Tibial nerve (tissue), 4 donors: ENCODE measurements around the gene STX8. TPM values are rescaled to one million over a fixed set of nuclear protein-coding genes. Genes with fewer than 3 reads are reported as not detected.

Experiments used
- DNase-seq, 2 donors: peaks; one replicate each; pipeline ENCODE4 v3.0.0-alpha.2; 2019; ENCODE audit warnings: low spot score in 2 of 2
- H3K27ac ChIP-seq, 4 donors: fragments of 200-600 bp; sonication (generic) in 3 of 4; one replicate each; pipeline ENCODE4 v1.5.1; 2017 to 2019; ENCODE audit warnings: mild to moderate bottlenecking in 1 of 4
- H3K27me3 ChIP-seq, 2 donors: fragments of 200-600 bp; sonication (generic) in 1 of 2; one replicate each; pipeline versions ENCODE4 v1.5.1 to v1.6.0; 2017 to 2019
- H3K36me3 ChIP-seq, 3 donors: fragments of 200-600 bp; sonication (generic); one replicate each; pipeline ENCODE4 v1.5.1; 2018 to 2019
- H3K4me1 ChIP-seq, 4 donors: fragments of 200-600 bp; sonication (generic) in 3 of 4; one replicate each; pipeline ENCODE4 v1.5.1; 2017 to 2019
- H3K4me3 ChIP-seq, 4 donors: fragments of 200-600 bp; sonication (generic) in 3 of 4; one replicate each; pipeline ENCODE4 v1.5.1; 2017 to 2019; ENCODE audit warnings: mild to moderate bottlenecking in 1 of 4, moderate library complexity in 1 of 4
- H3K9me3 ChIP-seq, 4 donors: fragments of 200-600 bp; sonication (generic) in 3 of 4; one replicate each; pipeline ENCODE4 v1.5.1; 2017 to 2019
- EP300 ChIP-seq, 2 donors: sonication (generic); formaldehyde crosslinking; IDR thresholded peaks; one replicate each; pipeline ENCODE4 v1.6.1; 2017; ENCODE audit warnings: antibody characterized with exemption in 2 of 2, mild to moderate bottlenecking in 1 of 2
- POLR2A ChIP-seq, 2 donors: fragments of 450-650 bp; IDR thresholded peaks; one replicate each; pipeline ENCODE4 v1.6.1; 2017; ENCODE audit warnings: antibody characterized with exemption in 2 of 2, mild to moderate bottlenecking in 2 of 2, moderate library complexity in 2 of 2
- WGBS, 2 donors: methylation state at CpG; one replicate each; pipeline ENCODE4 v1.1.5; 2018; 5-methylcytosine and 5-hydroxymethylcytosine counted together
- total RNA-seq, 4 donors: library from RNA; depleted of rRNA; stranded (reverse); fragments of >200 nt; gene quantifications; one replicate each; pipeline ENCODE4 v1.1.0, GENCODE V29; 2016
- TF ChIP-seq, protein P1 (sequence below), 5 experiments: fragments of 200-600 bp in 3 of 5; fragments of 450-650 bp in 2 of 5; sonication (generic) in 3 of 5; IDR thresholded peaks; one replicate each; pipeline ENCODE4 v1.5.1; 2016 to 2019; ENCODE audit warnings: antibody characterized with exemption in 5 of 5, mild to moderate bottlenecking in 3 of 5, moderate library complexity in 2 of 5

Gene STX8
- total RNA-seq, 4 donors from 2014 or later = 57.7 to 97.2 (median 69.1) TPM

DNA sequence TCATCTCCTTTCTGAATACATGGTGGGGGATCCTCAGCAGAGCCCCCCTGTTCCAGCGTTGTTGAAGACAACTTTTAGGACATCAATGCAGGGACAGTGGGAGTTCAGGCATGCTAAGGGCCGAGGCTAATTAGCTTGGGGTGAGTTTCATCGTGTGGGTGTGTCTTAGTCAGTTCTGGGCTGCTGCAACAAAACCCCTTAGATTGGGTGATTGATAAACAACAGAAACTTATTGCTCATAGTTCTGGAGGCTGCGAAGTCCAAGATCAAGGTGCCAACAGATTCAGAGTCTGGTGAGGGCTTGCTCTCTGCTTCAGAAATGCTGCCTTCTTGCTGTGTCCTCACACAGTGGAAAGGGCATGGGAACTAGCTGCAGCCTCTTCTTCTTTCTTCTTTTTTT lies 340.3 kb downstream of the STX8 start:
- no peaks in the 10 kb centered on the region for H3K27me3 ChIP-seq
- H3K27ac ChIP-seq = no peak overlapping the region
- H3K9me3 ChIP-seq = peaks cover 0 to 10% (median 0%) of the 10 kb centered on the region in 4 donors
- DNase-seq = no peak
- H3K4me3 ChIP-seq = no peak overlapping the region
- H3K4me1 ChIP-seq = peaks cover 0 to 12% (median 11%) of the 10 kb centered on the region in 4 donors
- 75 to 79% methylated on average over 4 of the region's 4 CpGs for WGBS, 2 donors
- TF ChIP-seq, protein P1, sequence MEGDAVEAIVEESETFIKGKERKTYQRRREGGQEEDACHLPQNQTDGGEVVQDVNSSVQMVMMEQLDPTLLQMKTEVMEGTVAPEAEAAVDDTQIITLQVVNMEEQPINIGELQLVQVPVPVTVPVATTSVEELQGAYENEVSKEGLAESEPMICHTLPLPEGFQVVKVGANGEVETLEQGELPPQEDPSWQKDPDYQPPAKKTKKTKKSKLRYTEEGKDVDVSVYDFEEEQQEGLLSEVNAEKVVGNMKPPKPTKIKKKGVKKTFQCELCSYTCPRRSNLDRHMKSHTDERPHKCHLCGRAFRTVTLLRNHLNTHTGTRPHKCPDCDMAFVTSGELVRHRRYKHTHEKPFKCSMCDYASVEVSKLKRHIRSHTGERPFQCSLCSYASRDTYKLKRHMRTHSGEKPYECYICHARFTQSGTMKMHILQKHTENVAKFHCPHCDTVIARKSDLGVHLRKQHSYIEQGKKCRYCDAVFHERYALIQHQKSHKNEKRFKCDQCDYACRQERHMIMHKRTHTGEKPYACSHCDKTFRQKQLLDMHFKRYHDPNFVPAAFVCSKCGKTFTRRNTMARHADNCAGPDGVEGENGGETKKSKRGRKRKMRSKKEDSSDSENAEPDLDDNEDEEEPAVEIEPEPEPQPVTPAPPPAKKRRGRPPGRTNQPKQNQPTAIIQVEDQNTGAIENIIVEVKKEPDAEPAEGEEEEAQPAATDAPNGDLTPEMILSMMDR (IDR thresholded peaks at IDR 0.05) = no peak
- TF ChIP-seq POLR2A (IDR thresholded peaks at IDR 0.05) = no peak
- TF ChIP-seq EP300 (IDR thresholded peaks at IDR 0.05) = no peak
- H3K36me3 ChIP-seq = peaks cover 0 to 7% (median 0%) of the 10 kb centered on the region in 3 donors

DNA sequence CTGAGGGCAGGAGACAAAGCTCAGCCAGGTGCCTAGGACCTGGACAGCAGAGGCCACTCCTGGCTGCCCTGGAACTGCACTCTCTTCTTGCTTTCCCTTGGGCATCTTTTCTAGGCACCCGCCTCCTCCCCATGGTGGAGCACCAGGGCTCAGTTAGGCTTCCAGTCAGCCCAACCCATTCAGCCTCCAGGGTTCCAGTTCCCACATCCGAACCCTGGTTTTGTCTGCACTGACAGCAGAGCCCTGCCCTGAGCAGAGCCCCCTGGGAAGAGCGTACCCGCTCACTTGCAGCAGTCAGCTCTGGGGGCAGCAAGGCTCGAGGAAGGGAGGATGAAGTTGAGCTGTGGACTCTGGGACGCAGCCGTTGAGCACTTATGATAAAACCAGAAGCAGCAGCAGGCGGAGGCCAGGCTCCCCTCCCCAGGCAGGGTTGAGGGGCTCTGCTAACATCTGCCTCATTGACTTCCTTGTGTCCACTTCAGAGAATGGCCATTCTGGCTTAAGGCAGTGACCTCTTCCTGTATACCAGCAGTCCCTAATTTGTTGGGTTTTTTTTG lies 341.2 kb downstream of the STX8 start:
- no peak for DNase-seq
- H3K27ac ChIP-seq = no peak overlapping the region
- 78 to 82% methylated on average over 8 of the region's 8 CpGs for WGBS, 2 donors
- no peak overlapping the region for H3K4me3 ChIP-seq
- no peak for TF ChIP-seq EP300 (IDR thresholded peaks at IDR 0.05)
- TF ChIP-seq POLR2A (IDR thresholded peaks at IDR 0.05) = no peak
- TF ChIP-seq, protein P1 (IDR thresholded peaks at IDR 0.05) = no peak
- H3K27me3 ChIP-seq = no peaks in the 10 kb centered on the region
- H3K9me3 ChIP-seq = peaks cover 0 to 10% (median 0%) of the 10 kb centered on the region in 4 donors
- peaks cover 0 to 7% (median 7%) of the 10 kb centered on the region in 4 donors for H3K4me1 ChIP-seq
- peaks cover 0 to 7% (median 0%) of the 10 kb centered on the region in 3 donors for H3K36me3 ChIP-seq

DNA sequence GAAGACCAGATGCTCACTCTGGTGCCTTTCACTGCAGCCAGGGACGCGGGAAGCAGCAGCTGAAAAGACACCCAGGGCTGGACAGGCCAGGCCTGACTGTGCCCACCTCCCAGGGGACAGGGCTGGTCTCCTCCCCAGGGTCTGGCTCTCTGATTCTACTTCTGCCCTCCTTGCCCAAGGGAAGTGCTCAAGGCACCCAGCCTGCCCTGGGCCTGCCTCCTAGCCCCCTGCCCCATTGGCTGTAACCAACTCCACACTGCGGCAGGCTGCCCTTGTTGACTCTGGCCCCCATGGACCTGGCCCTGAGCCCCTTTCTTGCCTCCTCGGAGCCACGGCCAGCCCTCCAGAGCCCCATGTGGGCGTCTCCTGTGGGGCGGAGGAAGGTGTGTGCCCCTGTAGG lies 341.9 kb downstream of the STX8 start:
- TF ChIP-seq POLR2A (IDR thresholded peaks at IDR 0.05) (no peak), EP300 (IDR thresholded peaks at IDR 0.05) (no peak)
- TF ChIP-seq, protein P1 (IDR thresholded peaks at IDR 0.05) = no peak
- Histone ChIP-seq H3K4me1 (peaks cover 0 to under 1% (median under 1%) of the 10 kb centered on the region in 4 donors), H3K27me3 (no peaks in the 10 kb centered on the region), H3K36me3 (peaks cover 0 to 7% (median 0%) of the 10 kb centered on the region in 3 donors), H3K9me3 (peaks cover 0 to 10% (median 0%) of the 10 kb centered on the region in 4 donors), H3K4me3 (no peak overlapping the region), H3K27ac (no peak overlapping the region)
- DNase-seq = no peak
- 90 to 92% methylated on average over 6 to 7 of the region's 7 CpGs for WGBS, 2 donors

DNA sequence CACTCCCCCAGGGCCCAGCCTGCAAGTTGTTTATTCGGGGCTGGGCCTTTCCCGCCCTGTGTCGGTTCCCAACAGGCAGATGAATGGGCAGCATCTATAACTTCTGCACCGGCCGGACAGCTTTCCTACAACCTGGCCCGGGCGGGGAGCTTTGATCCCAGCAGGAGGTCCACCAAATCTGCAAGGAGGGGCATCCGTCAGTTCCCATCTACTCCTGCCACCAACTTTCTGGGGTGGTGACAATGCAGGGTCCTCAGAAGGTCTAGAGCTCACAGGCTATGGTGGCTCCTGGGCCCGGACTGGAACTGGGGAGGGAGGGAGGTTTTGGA lies 342.4 kb downstream of the STX8 start:
- TF ChIP-seq EP300 (IDR thresholded peaks at IDR 0.05) = no peak
- TF ChIP-seq, protein P1 (IDR thresholded peaks at IDR 0.05) = no peak
- no peak for TF ChIP-seq POLR2A (IDR thresholded peaks at IDR 0.05)
- 58 to 71% methylated on average over 4 to 9 of the region's 9 CpGs for WGBS, 2 donors
- Histone ChIP-seq H3K9me3 (peaks cover 0 to 10% (median 0%) of the 10 kb centered on the region in 4 donors), H3K36me3 (peaks cover 0 to 7% (median 0%) of the 10 kb centered on the region in 3 donors), H3K4me3 (no peak overlapping the region), H3K27me3 (no peaks in the 10 kb centered on the region), H3K4me1 (peaks cover 0 to 5% (median 0%) of the 10 kb centered on the region in 4 donors), H3K27ac (no peak overlapping the region)
- DNase-seq = no peak

DNA sequence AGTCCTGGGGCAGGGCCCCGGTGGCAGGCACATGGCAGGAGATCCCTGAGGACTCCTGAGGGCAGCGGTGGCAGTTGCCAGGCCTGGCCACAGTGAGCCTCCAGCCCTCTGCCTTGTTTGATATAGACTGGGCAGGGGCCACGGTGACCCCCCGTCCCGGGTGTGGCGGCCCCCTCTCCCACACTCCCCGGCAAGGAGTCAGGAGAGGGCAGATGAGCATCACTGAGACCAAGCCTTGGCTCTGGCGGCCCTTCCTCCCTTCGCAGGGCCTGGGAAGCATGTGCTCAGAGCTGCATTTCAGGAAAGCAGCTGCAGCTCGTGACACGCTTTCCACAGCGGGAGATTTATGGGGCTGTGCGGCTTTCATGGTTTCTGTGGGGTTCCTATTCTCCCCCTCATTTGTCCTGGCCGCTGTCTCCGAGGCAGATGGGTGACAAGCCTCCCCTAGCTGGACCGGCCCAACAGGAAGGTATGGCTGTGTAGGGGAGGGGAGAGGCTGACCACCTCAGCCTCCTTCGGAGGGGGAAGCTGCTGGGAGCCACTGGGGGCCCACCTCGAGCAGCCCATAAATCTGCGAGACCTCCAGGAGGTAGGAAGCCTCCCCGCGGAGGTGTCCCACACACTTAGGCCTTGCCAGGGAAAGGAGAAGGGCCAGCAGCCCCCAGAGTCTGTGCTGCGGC lies 342.9 kb downstream of the STX8 start:
- H3K27me3 ChIP-seq = no peaks in the 10 kb centered on the region
- H3K36me3 ChIP-seq = peaks cover 0 to 7% (median 0%) of the 10 kb centered on the region in 3 donors
- H3K4me1 ChIP-seq = peaks cover 0 to 10% (median 0%) of the 10 kb centered on the region in 4 donors
- TF ChIP-seq, protein P1 (IDR thresholded peaks at IDR 0.05) = no peak
- no peak for TF ChIP-seq EP300 (IDR thresholded peaks at IDR 0.05)
- TF ChIP-seq POLR2A (IDR thresholded peaks at IDR 0.05) = no peak
- DNase-seq = no peak
- peaks cover 0 to 10% (median 0%) of the 10 kb centered on the region in 4 donors for H3K9me3 ChIP-seq
- H3K4me3 ChIP-seq = no peak overlapping the region
- WGBS, 2 donors = 57 to 66% methylated on average over 4 to 21 of the region's 22 CpGs
- H3K27ac ChIP-seq = no peak overlapping the region
